ENCODE data around the gene SPHKAP.
"Not testable (repeated sequence)": the region's sequence is repeated elsewhere in the genome, so short reads cannot be mapped to it uniquely, and the experiment has no call there.

The SPHKAP gene

DNA sequence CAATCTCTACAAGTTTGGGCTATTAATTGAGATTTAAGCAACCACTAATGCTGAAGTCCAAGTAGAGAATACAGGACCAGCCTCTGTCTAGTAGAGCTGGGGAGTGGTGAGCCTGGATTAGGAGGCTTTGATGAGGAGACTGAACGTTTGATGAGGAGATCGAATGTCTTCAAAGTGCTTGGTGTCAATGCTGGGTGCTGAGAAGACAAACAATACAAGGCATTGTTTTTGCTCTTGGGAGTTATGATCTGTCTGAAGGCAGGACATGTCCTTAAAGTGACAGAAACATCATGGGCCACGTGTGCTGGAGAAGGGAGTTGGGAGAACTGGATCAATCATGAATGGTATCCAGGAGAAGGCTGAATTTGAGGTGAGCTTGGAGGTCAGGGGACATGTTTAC is 143.6 kb downstream of the SPHKAP start:
- no peak for DNase-seq

DNA sequence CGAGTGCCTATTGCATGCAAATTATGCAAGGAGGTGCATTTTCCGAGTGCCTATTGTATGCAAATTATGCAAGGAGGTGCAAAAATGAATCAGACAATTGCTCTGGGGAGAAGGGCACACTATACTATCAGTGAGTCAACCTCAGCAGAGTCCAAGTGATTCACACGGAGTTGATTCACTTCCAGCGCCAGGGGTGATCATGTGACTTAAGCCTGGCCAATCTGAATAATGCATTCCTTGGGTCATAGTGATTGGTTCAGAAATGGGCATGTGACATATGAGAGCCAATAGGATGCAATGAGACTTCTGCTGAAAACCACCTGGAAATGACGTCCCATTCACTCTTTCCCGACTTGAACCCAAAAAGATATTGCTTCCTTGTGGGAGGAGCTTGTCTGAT is 157.9 kb downstream of the SPHKAP start:
- no peak for DNase-seq

DNA sequence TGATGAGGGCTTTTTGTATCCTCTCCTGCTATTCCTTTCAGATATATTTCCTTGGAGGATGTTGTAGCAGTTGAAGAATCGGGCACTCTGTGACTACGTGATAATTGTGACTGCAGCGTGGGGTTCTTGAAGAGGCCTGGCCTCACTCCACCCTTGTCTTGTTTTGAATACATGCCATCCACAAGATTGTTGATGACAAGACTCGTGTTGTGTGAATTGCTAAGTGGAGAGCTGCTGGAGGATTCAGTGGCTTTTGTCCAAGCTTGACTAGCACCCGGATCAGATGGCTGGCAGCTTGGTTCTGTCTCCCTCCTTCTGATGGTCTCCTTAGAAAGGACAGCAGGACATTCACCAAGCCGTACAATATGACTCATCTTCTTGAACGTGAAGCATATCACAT is 163.2 kb downstream of the SPHKAP start:
- DNase-seq = no peak

DNA sequence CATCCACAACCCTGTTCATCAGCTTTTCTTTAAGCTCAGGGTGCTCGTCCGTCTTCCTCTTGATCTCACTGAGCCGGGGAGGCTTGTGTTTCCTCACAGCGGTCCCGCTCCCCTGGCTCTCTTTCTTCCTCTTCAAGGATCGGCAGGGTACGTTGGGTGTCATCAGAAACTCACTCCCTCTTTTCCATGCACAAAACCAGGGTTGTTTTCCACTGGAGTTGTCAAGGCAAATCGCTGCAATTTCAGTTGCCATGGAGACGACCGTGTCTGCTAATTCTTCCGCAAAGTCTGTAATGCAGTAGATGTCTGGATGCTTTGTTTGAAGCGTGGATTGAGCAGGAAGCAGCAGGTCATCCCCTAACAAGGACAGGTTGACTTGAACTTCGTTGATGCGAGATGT is 163.7 kb downstream of the SPHKAP start:
- no peak for DNase-seq

DNA sequence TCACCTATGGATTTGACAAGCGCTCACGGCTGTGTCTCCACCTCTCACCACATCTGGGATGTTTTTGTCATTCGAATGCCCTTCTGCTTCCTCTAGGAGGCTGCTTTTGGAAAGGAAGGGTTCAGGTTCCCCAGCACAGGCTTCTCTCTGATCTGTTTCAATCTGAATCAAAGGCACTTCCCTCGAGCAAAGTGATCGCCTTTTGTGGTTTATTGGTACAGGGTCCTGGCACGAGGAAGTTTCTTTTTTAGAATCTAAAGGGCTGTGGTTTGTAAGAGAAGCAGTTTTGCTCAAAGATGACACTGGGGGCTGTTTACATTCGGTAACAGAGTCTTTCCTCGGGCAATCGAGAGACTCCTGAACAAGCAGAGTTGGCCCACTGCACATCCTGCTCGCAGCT is 165.1 kb downstream of the SPHKAP start:
- DNase-seq = no peak

DNA sequence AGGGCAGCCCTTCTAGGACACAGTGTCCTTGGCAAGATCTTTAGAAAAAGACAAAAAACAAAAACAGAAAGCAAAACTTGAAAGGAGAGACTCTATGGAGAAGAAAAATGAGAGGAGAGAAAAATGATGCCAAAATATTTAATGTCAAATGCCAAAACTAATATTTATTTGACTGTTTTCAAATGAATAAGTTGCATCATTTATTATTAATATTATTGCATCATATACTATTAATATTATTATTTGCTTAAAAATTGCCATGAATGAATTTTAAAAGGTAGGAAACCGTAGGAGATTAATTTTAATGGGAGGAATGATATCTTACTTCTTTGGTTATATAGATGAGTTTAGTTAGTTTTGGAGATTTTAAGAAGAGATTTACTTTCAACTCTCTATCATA is 165.7 kb downstream of the SPHKAP start:
- no peak for DNase-seq

DNA sequence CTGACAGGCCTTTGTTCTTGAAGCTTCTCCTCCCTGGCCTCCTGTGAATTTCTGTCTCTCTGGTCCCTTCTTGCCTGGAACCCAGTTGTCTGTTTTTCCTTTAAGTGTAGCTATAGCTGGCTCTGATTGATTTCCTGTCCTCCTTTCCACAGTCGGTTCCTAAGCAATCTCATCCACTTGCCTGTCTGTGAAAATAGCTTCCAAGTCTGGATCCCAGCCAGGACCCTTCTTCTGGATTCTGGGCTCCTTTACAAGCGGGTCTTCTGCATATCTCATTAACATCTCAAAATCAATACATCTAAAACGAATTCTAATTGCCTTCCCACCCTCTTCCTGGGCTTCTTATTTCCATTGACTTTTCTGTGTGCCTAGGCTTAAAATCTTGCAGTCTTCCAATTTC is 185.1 kb downstream of the SPHKAP start:
- no peak for DNase-seq

DNA sequence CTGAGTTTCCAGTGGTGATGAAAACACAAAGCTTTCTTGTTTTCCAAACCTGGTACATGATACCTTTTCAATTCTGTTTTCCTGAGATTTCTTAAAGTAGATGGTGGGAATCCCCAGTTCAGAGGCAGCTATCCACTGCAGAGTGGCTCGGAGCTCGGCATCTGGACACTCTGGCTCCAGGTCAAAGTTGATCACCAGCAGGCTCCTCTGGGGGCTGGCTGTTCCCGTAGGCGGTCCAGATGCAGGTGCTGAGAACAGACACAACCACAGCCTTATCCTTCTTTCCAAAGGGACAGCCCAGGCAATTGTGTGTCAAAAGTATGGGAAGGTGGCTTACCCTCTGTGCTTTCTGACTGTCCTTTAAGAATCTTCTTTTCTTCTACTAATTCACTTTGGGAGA is 190.6 kb downstream of the SPHKAP start:
- DNase-seq = no peak

DNA sequence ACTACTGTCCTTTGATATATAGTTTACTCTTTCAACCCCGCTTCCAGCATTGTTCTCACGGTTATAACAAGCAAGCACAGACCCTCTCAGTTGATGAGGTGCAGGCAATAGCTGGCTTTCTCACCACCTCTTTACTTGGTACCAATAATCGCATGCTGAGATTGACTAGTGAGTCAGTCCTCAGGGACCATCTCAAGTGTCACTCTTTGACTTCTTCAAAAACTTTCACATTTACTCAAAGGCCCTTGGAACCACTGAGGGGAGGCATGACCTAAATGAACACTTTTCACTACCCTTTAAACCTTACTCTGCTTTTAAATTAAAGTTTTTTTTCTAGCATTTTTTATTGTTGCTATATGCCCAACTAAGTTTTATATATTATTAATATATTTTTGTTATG is 208.2 kb downstream of the SPHKAP start:
- DNase-seq = no peak

DNA sequence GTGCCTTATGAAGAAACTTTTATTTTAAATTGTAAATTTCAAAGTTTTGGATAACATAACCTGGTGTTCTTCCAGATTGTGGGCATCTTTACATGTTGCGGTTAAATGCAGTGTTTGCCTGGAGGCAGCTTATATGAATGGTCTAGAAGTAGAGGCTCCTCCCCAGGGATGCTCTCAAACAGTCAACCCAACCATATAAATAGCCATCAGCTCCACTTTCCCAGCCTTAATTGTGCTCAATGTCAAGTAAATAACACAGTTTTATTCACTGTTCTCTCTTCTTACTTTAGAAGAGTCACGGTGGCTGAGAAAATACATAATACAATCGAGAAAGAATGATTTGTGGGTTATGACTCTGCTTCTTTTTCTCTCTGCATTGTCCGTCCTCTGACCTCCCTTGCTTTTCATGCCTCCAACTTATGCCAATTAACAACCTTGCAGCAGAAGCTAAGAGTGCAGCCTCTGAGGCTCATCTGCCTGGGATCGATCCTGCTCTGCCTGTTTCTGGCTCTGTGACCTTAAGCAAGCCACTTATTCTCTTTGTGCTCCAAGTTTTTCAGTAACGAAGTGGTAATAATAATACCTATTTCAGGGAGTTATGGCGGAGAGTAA is 209.8 kb downstream of the SPHKAP start:
- no peak for DNase-seq

DNA sequence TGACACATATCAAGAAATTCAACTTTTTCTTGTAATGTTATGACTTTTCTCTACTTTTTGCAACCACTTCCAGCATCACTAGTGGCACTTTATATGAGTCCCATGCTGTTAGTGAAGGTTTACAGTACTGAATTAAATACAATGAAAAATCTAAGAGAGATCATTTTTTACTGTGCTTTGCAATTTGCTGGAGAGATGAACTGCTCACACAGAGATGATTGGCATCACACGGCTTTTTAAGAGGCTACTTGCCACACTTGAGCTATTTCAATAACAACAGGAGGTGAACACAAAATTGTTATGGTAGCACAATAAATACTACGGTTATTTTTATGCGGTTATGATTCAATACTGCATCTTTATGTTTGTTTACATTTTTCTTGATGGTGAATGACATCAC is 221.2 kb downstream of the SPHKAP start:
- DNase-seq = no peak

DNA sequence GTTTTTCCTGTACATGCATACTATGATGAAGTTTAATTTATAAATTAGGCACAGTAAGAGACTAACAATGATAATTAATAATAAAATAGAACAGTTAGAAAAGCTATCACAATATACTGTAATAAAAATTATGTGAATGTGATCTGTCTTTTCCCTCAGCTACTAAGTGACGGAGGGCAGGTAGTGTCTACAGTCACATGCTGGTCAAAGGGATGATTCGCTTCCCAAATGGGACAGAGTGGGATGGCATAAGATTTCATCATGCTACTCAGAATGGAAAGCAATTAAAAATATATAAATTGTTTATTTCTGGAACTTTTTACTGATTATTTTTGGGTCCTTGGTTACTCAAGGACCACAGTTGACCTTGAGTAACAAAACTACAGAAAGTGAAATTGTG is 238.5 kb downstream of the SPHKAP start:
- DNase-seq = no peak

DNA sequence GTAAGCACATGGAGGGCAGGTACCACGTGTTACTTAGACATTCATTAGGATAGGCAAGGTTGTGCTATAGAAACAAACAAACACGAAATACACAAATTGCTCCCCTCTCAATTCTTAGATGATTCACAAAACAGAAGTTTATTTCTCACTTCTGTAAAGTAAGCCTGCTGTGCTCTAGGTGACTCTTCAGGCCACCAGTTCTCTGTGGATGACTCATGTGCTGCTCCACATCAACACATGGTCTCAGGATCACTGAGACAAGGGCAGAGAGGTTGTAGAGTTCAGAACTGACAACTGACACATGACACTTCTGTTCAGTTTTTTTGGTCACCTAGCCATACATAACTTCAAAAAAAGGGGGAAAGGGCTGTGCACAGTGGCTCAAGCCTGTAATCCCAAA is 239.5 kb downstream of the SPHKAP start:
- DNase-seq = no peak

DNA sequence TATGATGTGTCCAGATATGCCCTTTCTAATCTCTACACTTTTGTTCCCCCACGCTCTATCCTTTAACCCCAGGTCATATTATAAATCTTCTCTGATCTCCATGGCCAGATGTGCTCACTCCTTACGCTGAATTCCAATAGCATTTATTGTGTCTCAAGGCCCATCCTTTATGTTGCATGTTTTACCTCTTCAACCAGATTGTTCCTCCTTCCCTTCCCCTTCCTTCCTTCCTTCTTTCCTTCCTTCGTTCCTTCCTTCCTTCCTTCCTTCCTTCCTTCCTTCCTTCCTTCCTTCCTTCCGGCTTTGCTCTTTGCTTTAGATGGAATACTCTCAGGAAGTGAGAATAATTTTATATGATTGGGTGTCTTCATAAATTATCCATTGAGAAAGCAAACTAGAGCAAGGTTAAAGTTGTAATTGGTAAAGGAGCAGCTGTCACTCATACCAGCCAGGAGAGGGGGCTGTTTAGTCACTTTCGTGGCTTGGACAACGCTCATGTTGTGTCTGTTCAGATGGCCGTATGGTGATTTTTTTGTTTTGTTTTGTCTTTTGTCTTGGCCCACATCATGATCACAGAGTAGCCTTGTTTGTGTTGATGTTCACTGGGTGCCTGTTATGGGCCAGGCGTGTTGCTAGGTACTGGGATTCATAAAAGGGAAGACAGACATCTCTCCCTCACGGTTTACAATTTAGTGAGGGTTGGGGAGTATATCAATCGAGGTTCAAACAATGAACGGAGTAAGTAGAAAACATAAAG is 242.0 kb downstream of the SPHKAP start:
- no peak for DNase-seq

DNA sequence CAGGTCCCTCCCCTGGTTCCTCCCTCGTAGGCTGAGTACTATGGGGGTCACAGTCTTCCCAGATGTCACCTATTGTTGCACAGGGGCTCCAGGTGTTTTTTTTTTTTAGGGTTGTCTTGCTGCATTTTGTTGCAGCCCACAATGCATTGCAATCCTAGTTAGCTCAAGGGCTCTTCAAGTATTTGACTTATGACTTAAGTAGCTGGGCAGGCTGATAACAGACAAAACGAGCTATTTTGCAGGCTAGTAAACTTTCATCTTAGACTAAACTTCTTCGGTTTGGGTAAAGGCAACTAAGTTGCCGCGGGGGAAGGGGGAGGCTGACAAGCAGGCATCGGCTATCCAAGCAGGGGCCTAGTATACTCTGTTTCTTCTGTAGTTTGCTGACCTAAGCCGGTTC is 245.2 kb downstream of the SPHKAP start:
- DNase-seq = not testable (repeated sequence)

DNA sequence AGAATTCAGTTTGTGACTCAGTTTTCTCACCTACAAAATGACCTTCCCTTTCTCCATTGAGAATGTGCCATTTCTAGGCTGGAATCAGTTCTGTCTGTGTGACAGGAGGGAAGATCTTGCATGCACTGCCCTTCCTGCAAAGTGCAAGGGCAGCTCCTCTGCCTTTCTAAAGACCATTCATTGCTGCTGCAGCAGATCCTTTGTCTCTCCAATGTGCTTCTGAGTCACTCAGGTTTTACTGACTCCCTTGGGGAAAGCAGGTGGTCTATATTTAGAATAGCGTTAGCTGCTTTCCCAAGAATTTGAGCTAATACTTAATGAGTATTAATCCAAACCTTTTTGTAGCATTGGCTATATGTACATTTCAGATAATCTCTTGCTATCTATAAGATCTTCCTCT is 247.6 kb downstream of the SPHKAP start:
- DNase-seq = no peak

DNA sequence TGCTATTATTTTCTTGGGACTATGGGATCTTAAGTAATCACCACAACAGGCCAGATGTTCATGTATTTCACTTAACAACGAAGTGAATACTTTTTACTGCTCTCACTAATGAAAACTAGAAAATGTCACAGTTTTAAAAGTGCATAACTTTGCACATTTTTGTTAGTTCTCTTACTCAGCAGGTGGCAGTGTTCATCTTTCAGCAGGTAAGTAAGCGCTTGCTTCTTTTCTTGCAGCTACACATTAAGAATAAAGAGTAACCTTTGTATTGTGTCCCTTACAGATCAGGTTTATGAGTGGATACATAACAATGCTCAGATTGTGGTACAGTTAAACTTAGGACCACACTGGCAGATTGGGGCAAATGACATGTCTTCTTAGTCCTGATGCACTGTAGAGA is 249.1 kb downstream of the SPHKAP start:
- DNase-seq = no peak

DNA sequence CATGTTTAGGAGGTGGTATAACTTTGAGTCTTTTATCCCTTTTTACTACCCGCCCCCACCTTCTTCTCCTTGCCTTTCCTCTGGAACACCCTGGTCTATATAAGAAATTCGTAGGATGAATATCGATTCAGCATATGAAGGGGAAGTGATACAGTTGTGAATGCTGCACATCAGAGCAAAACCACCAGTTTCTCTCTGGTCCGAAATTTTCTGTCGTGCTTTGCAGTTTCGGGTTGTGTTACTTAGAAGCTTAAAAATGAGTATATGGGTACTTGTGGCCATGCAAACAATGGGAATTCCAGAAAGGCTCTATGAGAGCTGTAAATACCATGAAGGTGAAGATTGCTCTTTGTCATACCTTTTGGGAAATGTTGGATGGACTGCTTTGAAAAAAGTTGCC is 249.5 kb downstream of the SPHKAP start:
- DNase-seq = no peak

Measured in CD4-positive, alpha-beta T cell treated with Interleukin-10 for 1 hour (primary cell).